NCI-H82 treated with DMSO at 0.1 percent for 48 hours (cell line): ENCODE data around the gene ZCCHC24.

Source experiments
- DNase-seq: peaks from one replicate; lab custom pipeline; 2025; ENCODE audit not compliant: unreplicated experiment; lab: John Stamatoyannopoulos, UW

The ZCCHC24 gene

GRCh38 chr10:79372871-79373270, 72.6 kb downstream of the ZCCHC24 start:
- DNase-seq = no peak

GRCh38 chr10:79367426-79368189, 77.8 kb downstream of the ZCCHC24 start:
- no peak for DNase-seq

- DNase-seq = no peak
Observed at GRCh38 chr10:79361726-79362397, 83.6 kb downstream of the ZCCHC24 start.

DNA sequence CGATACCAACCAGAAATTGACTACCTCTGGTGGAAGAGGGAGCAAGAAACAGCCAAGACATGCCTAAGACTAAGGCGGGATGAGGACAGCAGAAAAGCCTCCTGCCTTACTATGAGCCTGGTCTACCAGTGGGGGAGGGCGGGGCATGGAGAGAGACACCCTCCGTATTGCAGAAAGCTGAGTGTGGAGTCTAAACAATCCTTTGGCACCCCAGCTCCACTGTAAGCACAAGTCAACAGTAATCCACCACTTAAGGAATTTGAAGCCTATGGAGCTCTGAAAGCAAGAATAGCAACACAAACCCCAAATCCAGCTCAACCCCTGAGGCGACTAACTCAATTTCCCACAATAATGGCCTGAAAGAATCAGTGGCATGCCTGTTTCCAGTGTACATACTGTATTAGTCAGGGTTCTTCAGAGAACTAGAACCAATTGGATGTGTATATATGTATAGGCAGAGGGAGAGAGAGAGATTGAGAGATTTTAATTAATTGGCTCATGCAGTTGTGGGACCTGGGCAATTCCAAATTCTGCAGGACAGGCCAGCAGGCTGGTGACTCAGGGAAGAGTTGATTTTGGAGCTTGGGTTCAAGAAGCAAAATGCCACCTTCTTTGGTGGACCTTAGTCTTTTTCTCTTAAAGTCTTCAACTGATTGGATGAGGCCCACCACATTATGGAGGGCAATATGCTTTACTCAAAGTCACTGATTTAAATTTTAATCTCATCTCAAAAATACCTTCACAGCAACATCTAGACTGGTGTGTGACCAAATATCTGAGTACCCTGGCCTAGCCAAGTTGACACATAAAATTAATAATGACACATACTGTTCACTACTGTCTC, 84.7 kb downstream of the ZCCHC24 start:
- no peak for DNase-seq

DNA sequence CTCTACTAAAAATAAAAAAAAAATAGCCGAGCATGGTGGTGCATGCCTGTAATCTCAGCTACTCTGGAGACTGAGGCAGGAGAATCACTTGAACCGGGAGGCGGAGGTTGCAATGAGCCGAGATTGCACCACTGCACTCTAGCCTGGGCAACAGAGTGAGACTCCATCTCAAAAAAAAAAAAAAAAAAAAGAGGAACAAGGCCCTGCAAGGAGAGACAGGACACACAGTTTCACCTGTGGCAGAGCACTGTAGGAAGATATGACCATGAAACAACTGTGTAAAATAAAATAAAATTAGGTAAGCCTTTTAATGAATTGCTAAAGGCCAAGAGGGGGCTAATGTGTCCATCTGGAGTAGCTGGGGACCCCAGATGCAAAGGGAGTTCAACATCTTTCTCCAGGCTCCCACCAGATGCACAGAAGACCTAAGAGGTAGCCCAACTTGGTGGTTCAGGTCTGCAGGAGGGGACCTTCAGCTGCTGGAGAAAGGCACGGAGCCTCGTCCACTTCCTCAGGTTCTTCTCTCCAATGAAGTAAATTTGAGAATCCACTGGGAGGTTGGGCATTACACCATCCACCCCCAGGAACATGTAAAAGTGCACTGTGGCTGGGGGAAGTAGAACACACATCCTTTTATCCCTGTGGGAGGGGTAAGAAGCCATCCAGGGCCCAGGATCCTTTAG, 85.5 kb downstream of the ZCCHC24 start:
- no peak for DNase-seq

DNA sequence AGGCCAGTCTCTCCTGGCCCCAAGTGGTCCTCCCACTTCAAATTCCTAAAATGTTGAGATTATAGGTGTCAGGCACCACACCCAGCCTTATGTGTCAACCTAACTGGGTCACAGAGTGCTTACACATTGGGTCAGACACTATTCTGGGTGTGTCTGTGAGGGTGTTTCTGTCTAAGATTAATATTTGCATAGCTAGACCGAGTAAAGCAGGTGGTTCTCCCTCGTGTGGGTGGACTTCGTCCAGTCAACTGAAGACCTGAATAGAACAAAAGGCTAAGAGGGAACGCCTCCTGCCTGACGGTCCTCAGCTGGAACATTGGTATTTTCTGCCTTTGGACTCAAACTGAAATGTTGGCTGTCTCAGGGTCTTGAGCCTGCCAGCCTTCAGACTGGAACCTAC, 86.6 kb downstream of the ZCCHC24 start:
- DNase-seq = no peak

GRCh38 chr10:79357180-79357579, 88.2 kb downstream of the ZCCHC24 start:
- no peak for DNase-seq

DNA sequence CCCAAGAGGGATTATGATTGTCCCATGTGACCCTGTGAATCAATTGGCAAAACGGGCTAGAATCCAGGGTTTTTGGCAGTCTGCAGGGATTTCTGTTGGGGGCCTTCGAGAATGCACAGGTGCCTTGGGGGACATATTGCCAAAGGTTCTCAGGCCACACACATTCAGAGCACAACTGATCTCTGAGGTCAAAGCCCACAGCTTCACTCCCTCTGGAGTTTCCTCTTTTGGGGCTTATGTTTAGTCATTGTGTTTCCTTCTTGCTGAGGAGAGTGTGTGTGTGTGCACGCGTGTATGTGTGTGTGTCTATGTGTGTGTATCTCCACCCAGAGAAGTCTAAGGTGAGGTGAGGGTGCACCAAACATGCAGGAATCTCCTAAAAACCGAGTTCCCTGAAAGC, 89.3 kb downstream of the ZCCHC24 start:
- no peak for DNase-seq

DNA sequence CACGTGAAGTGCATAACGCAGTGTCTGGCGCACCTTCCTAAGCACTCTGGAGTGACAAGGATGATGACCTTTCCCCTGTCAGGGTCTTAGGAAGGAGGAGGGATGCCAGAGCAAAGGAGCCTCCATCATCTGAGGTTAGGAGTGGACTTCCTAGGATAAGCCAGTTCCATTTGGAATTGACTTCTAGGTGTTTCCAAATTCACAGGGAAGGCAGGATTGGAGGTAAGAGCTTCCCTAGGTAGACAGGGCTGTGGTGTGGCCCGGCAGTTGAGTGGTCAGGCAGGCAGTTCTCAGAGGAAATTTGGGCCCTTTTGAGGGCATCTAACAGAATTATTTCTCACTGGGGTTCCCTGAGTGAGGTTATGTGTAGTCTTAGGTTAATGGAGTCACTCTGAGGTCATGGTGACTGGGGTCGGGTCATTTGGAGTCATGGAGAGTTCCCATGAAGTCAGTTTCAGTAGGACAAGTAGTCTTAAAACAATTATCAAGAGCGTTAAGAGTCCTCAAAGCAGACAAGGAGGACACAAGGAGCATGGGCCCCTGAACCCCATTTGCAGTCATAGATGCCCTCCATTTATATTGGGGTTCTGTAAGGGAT, 89.9 kb downstream of the ZCCHC24 start:
- DNase-seq = no peak

- no peak for DNase-seq
Observed at GRCh38 chr10:79354615-79355014, 90.8 kb downstream of the ZCCHC24 start.

GRCh38 chr10:79354141-79354540, 91.3 kb downstream of the ZCCHC24 start:
- DNase-seq = no peak

GRCh38 chr10:79353726-79354125, 91.7 kb downstream of the ZCCHC24 start:
- DNase-seq = no peak

DNA sequence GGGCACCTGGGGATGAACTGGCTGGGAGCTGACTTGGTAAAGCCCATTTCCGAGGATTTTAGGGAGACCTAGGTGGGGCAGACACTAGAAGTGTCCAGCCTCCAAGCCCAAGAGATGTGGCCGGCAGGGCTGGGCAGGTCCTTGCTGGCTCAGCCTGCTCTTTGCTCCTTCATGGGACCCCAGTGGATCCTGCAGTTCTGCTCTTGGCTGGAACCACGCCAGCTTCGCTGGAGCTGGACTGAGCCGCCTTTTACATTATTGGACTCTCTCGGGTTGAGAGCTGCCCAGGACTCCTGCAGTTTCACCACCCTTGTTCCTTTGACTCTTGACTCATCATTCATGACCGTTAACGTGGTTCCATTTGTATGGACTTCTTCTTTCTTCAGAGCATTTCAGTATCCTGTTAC, 92.4 kb downstream of the ZCCHC24 start:
- DNase-seq = no peak

DNA sequence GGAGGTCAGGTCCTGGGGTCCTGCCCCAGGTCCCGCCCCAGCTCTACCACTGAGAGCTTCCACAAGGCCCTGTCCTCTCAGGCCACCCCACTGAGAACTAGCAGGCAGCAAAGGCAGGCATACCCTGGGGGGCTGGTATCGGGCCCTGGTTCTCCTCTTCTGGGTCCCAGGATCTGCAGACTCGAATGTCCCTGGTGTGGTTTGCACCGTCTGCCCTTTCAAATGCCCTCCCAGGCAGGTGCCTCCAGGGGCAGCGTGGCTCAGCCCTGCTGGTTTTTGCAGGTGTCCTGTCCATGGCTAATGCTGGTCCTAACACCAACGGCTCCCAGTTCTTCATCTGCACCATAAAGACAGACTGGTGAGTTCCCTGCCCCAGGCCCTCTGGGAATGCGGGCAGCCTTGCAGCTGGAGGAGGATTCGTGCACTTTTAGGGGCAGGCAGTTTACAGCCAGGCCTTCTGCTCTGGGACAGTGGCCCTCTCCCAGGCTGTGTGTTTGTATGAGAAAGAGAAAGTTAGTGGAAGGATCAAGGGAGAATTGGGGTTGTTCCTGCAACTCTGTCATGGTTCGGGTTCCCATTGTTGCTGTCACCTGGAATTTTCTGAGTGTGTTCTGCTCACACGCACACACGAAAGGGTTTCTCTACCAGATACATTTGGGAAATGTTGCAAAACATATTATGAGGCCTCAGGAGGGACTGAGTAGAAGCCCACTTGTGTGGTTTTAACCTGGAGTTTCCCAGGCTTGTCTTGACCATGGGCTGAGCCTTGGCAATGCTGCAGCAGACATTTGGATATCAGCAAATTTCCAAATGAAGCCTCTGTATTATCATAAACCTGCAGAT, 93.2 kb downstream of the ZCCHC24 start:
- no peak for DNase-seq

DNA sequence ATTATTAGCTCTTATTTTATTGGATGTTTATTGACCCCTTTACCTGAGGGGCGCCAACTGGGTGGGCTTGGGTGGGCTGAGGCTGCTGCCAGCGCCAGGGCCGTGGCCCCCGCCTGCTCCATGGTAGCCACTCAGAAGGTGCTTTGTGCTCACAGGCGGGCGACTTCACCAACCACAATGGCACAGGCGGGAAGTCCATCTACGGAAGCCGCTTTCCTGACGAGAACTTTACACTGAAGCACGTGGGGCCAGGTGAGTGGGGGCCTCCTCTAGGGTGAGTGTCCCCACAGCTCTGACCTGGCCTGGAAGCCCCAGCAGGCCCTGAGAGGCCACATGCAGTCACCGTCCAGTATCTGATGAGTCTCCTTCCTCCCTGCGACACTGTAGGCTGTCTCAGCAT, 94.1 kb downstream of the ZCCHC24 start:
- DNase-seq = no peak

- DNase-seq = no peak
Observed at GRCh38 chr10:79350407-79351154, 94.8 kb downstream of the ZCCHC24 start.

DNA sequence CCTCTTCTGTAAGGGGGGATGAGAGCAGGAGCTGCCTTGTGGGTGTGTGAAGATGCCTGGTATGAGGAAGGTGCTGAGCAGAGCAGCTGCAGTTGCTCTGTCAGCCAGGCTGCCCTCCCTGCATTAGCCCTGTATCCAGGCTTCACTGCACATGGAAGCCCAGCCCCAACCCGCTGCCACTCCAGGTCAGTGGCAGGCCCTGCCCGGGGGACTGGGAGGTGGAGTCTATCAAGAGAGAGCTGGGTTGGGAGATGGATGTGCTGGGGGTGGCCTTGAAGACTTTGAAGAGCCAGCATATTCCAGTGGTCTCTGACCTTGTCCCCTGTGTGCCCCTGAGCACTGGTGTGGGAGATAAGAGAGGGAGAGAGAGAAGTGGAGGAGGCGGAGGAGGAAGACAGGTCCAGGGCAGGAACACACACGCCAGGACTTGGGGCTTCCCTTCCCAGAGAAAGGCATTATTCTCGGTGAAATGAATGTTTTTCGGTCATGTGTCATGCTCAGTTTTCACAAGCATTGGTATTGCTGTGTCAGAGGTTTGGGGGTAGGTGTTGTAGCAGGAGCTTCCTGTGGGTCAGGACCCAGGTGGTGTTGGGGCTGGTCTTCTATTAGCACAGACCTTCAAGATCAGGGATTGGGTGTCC, 95.5 kb downstream of the ZCCHC24 start:
- no peak for DNase-seq

DNA sequence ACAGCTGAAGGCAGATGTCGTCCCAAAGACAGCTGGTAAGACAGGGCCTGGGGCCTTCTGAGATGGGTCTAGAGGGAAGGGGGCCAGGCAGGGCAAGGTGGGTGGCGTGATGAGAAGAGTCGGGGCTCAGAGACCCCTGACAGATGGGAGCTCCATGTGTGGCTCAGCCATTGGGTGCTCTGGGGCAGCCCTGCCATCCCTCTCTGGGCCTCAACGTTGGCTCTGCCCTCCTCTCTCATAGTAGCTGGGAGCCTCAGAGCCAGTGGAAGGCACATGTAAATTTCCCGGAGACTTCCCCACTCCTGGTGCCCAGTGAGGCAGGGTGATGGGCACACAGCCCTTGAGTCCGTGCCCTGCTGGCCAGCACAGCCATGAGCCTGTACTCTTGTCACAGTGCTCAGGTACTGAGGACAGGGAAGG, 96.3 kb downstream of the ZCCHC24 start:
- DNase-seq = no peak

DNA sequence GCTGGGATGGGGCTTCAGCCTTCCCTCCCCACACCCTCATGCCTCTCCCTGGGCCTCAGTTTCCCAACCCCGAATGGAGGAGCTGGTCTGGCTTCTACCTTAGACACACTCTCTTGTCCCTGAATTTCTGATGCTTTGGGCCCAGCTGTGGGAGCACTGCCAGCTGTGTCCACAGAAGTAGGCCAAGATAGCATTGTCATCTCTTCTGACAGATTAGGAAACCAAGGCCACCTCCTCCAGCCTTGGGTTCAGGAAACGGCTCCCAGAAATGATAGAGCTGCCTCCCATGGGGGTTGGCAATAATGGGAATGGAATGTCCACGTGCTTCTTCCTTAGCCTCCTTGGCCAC, 96.8 kb downstream of the ZCCHC24 start:
- no peak for DNase-seq
